GM06990 (cell line): Measurements from ENCODE around the gene ZNF334.

Source experiments
- DNase-seq: peaks from one replicate; pipeline ENCODE4 v3.0.0-alpha.2; 2011; ENCODE audit not compliant: insufficient read length; ENCODE audit errors: extremely low read depth
- H3K27me3 ChIP-seq: replicated peaks from 2 replicates; pipeline ENCODE4 v1.6.0; 2011; ENCODE audit warnings: low read length; ENCODE audit not compliant: control insufficient read depth, insufficient read depth
- H3K36me3 ChIP-seq: 2 replicates; pipeline ENCODE4 v1.5.1; 2011; ENCODE audit warnings: low read length; ENCODE audit not compliant: control insufficient read depth, insufficient read depth
- H3K4me3 ChIP-seq: replicated peaks from 2 replicates; pipeline ENCODE4 v1.5.1; 2011; ENCODE audit warnings: low read depth, mild to moderate bottlenecking, control low read depth, low read length
- CTCF ChIP-seq: IDR thresholded peaks from 2 replicates; pipeline ENCODE4 v1.5.1; 2011; ENCODE audit warnings: low read length, control low read depth, mild to moderate bottlenecking, inconsistent platforms; ENCODE audit not compliant: insufficient read depth, poor library complexity, severe bottlenecking

The ZNF334 gene

DNA sequence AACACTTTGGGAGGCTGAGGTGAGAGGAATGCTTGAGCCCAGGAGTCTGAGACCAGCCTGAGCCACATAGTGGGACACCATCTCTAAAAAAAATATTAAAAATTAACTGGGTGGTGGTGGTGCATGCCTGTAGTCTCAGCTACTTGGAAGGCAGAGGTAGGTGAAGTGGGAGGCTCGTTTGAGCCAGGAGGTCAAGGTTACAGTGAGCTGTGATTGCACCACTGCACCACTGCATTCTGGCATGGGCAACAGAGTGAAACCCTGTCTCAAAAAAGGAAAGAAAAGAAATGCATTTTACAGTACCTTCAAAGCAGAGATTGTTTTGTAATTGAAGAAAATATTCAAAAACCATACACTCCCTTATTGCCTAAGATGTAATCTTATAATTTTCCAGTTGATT lies 30.6 kb upstream of the ZNF334 start:
- Histone ChIP-seq H3K36me3 (no peaks in the 10 kb centered on the region), H3K27me3 (no peaks in the 10 kb centered on the region), H3K4me3 (no peak overlapping the region)
- DNase-seq, result no peak
- no peak for TF ChIP-seq CTCF

- Histone ChIP-seq H3K27me3 (no peaks in the 10 kb centered on the region), H3K36me3 (no peaks in the 10 kb centered on the region), H3K4me3 (no peak overlapping the region)
- no peak for TF ChIP-seq CTCF
- no peak for DNase-seq
Measured at GRCh38 chr20:46543033-46543432, 29.7 kb upstream of the ZNF334 start.

GRCh38 chr20:46541229-46541935 lies 28.0 kb upstream of the ZNF334 start:
- Histone ChIP-seq H3K27me3 (no peaks in the 10 kb centered on the region), H3K36me3 (no peaks in the 10 kb centered on the region), H3K4me3 (no peak overlapping the region)
- no peak for TF ChIP-seq CTCF
- DNase-seq, result no peak

DNA sequence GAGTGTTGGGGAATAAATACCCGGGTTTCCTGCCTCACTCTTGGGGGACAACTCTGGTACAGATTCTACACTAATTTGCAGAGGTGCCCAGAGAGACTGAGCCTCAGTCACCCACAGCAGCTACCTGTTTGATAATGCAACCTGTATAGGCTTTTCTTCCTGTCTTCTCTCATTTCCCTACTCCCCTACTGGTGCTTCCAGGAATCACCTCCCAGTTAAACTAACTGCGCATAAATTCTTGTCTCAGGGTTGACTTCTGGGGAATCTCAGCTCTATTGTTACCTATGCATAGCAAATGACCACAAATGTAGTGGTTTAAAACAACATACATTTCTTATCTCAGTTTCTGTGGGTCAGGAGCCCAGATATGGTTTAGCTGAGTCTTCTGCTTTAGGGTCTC lies 25.8 kb upstream of the ZNF334 start:
- Histone ChIP-seq H3K36me3 (no peaks in the 10 kb centered on the region), H3K4me3 (no peak overlapping the region), H3K27me3 (no peaks in the 10 kb centered on the region)
- DNase-seq, result no peak
- TF ChIP-seq CTCF, result no peak

DNA sequence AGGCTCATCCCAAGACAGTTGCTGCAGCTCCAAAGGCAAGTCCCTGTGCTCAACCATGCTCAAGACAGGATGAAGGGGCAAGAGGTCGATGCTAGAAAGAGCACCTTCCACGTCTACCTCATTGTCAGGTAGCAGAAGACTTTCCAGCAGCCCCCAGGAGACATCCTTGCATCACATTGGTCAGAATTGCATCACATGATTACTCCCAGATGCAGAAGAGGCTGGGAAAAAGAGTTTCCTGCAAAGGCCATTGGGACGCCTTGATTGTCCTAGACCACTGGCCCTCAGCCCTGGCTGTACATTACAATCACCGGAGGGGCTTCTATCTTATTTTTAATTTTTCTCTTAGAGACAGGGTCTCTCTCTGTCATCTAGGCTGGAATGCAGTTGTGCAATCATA lies 17.3 kb upstream of the ZNF334 start:
- TF ChIP-seq CTCF, result no peak
- H3K36me3 ChIP-seq, result no peaks in the 10 kb centered on the region
- H3K27me3 ChIP-seq, result peaks cover 2% of the 10 kb centered on the region; the same call in 1 of the 2 replicates
- no peak for DNase-seq
- no peak overlapping the region for H3K4me3 ChIP-seq
